ENCODE results near the gene TYK2. TPM values are rescaled to one million over a fixed set of nuclear protein-coding genes. Genes with fewer than 3 reads are reported as not detected.

Gene TYK2
- total RNA-seq, 1 donor from 2014 or later, result 115 TPM

DNA sequence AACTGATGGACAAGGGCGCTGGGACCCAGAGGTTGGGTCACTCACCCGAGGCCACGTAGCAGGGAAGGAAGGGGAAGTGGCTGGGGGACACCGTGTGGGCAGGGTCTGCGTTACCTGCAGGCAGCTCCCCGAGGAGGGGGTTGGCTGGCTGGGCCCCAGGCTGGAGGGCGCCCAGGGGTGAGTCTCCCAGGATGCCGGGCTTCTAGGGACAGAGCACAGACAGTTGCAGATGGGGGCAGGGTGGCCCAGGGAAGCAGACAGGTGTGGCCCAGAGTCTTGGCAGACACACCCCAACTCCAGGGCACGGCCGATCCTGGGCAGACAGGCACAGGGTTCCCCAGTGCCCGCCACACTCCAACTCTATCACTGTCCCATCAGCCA, 59.0 kb downstream of the TYK2 start:
- no peak for DNase-seq (ENCODE audit: extremely low spot score in 2 of 2)
- Histone ChIP-seq H3K4me1 (peaks cover under 1% of the 10 kb centered on the region), H3K27ac (no peak overlapping the region), H3K4me3 (no peak overlapping the region), H3K36me3 (peaks cover 0 to 81% of the 10 kb centered on the region in 2 donors), H3K27me3 (no peaks in the 10 kb centered on the region), H3K9me3 (no peaks in the 10 kb centered on the region)
- TF ChIP-seq CTCF (IDR thresholded peaks at IDR 0.05) (no peak), POLR2AphosphoS5 (IDR thresholded peaks at IDR 0.05; ENCODE audit: insufficient read depth in 1 of 2, low read depth in 1 of 2) (no peak), POLR2A (IDR thresholded peaks at IDR 0.05) (no peak)
- intact Hi-C loops (cut with DNase I), result no loop called here

DNA sequence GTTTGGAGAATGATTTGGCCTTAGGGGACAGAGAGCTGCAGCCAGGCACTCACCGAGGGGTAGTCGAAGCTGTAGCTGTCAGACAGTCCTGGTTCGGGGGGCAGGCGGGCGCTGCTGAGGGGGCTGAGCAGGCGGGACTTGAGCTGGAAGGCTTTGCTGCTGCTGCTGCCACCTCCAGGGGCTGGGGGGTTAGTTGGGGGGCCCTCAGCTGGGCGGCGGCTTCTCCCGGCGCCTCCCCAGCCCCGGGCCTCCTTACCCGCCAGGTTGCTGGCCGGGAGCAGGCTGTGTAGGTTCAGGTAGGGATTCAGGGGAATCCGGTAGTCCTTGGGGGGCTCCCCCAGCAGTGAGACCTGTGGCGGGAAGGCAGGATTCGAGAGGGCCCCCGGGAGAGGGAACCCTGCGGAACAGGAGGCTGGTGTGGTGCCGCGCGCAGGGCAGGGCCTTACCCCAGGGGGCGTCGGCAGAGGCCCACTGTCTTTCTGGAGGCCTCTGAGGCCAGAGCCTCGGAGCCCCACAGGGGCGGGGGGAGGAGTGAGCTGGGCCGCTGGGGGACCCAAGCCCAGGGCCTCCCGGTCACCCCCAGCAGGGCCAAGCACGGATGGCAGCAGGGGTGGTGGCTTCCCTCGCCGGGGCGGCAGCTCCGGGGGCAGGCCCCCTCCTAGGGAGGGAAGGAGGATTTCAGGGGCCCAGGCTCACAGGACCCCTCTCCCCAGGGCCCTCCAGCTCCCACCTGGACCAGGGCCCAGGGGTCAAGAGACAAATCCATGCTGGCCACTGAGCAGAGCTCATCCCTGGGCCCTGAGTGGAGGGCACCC, 59.6 kb downstream of the TYK2 start:
- no peaks in the 10 kb centered on the region for H3K9me3 ChIP-seq
- H3K36me3 ChIP-seq, result peaks cover 0 to 75% of the 10 kb centered on the region in 2 donors
- TF ChIP-seq CTCF (IDR thresholded peaks at IDR 0.05) (no peak), POLR2A (IDR thresholded peaks at IDR 0.05) (no peak), POLR2AphosphoS5 (IDR thresholded peaks at IDR 0.05; ENCODE audit: insufficient read depth in 1 of 2, low read depth in 1 of 2) (no peak)
- no peak overlapping the region for H3K4me3 ChIP-seq
- intact Hi-C loops (cut with DNase I), result no loop called here
- H3K27ac ChIP-seq, result no peak overlapping the region
- peaks cover 6% of the 10 kb centered on the region for H3K4me1 ChIP-seq
- no peak for DNase-seq (ENCODE audit: extremely low spot score in 2 of 2)
- H3K27me3 ChIP-seq, result no peaks in the 10 kb centered on the region

GRCh38 chr19:10318807-10319682, 61.3 kb downstream of the TYK2 start:
- Histone ChIP-seq H3K36me3 (peaks cover 0 to 58% of the 10 kb centered on the region in 2 donors), H3K27me3 (no peaks in the 10 kb centered on the region), H3K9me3 (no peaks in the 10 kb centered on the region), H3K4me1 (peaks cover 16% of the 10 kb centered on the region), H3K27ac (no peak overlapping the region), H3K4me3 (no peak overlapping the region)
- intact Hi-C loops (cut with DNase I), result no loop called here
- TF ChIP-seq POLR2A (IDR thresholded peaks at IDR 0.05), result no peak
- no peak for TF ChIP-seq POLR2AphosphoS5 (IDR thresholded peaks at IDR 0.05; ENCODE audit: insufficient read depth in 1 of 2, low read depth in 1 of 2)
- no peak for TF ChIP-seq CTCF (IDR thresholded peaks at IDR 0.05)
- no peak for DNase-seq (ENCODE audit: extremely low spot score in 2 of 2)

DNA sequence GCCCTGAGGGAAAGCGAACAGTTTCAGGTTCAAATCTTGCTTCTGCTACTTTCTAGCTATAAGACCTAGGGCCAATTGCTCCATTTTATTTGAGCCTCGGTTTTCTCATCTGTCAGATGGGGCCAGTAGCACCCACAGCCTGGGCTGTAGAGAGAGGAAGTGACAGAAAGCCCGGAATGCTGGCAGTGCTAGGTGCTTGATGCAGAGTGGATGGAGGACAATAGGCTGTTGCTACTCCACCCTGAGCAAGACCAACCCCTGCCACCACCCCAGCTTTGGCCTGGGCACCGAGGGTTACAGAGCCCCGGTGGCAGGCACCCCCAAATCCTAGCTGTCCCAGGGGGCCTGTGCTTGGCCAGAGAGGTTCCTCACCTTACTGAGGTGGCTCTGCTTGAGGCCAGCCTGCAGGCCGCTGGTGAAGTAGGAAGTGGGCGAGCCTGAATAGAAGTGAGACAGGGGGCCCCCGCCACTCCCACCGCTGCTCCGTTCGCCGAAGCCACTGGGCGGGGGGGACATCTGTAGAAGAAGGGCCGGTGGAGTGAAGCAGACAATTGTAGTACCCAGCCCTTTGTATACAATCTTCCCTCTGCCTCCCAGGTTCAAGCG, 62.4 kb downstream of the TYK2 start:
- TF ChIP-seq CTCF (IDR thresholded peaks at IDR 0.05), result no peak
- no peak for TF ChIP-seq POLR2A (IDR thresholded peaks at IDR 0.05)
- no peak for TF ChIP-seq POLR2AphosphoS5 (IDR thresholded peaks at IDR 0.05; ENCODE audit: insufficient read depth in 1 of 2, low read depth in 1 of 2)
- H3K4me3 ChIP-seq, result no peak overlapping the region
- no peaks in the 10 kb centered on the region for H3K27me3 ChIP-seq
- no peaks in the 10 kb centered on the region for H3K9me3 ChIP-seq
- DNase-seq (ENCODE audit: extremely low spot score in 2 of 2), result no peak
- intact Hi-C loops (cut with DNase I), result no loop called here
- peaks cover 0 to 49% of the 10 kb centered on the region in 2 donors for H3K36me3 ChIP-seq
- no peak overlapping the region for H3K27ac ChIP-seq
- H3K4me1 ChIP-seq, result peaks cover 16% of the 10 kb centered on the region
